ENCODE data around the gene MYO1A.

Gene MYO1A

DNA sequence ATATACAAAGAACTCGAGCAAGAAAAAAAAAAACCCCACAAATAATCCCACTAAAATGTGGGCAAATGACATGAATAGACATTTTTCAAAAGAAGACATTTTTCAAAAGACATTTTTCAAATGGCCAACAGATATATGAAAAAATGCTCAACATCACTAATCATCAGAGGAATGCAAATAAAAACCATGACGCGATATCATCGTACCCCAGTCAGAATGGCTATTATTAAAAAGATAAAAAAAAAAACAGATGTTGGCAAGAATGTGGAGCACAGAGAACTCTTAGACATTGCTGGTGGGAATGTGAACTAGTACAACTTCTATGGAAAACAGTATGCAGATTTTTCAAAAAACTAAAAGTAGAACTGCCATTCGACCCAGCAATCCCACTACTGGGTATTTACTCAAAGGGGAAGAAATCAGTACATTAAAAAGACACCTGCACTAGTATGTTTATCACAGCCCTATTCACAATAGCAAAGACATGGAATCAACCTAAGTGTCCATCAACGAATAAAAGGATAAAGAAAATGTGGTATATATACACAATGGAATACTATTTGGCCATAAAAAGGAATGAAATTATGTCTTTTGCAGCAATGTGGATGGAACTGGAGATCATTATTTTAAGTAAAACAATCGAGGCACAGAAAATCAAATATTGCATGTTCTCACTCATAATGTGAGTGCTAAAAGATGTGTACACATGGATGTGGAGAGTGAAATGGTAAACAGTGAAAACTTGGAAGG lies 59.9 kb downstream of the MYO1A start:
- no peak for TF ChIP-seq ZNF350 (tag by site-specific recombination; IDR thresholded peaks at IDR 0.05)
- peak; percentile 65 for TF ChIP-seq ZNF146 (tag by site-specific recombination; IDR thresholded peaks at IDR 0.05)
- ChIA-PET POLR2A (interaction anchor here (0.7 kb wide), 1 partner anchor 33 kb away, joined by 3 read pairs; no protein-coding TSS in a partner anchor), CTCF (interaction anchor here (1.1 to 4.9 kb wide), 3 partner anchors 13 to 227 kb away, joined by 3 to 82 read pairs (median 24); partner anchors contain the start of genes HSD17B6 and ZBTB39)
- Histone ChIP-seq H3K9me3 (ENCODE audit: control insufficient read depth, insufficient read depth, low read depth, low read length) (no peaks in the 10 kb centered on the region), H3K4me1 (ENCODE audit: control insufficient read depth, insufficient read depth, low read length) (no peaks in the 10 kb centered on the region), H3K27ac (ENCODE audit: extremely low read depth, low read depth, low read length) (no peak overlapping the region), H3K4me3 (ENCODE audit: low read depth, low read length) (no peak overlapping the region), H3K36me3 (ENCODE audit: control insufficient read depth in 2 of 2, insufficient read depth in 1 of 2, low read length in 2 of 2) (peaks cover 0 to under 1% of the 10 kb centered on the region in 2 experiments; a peak in 1 of 3 replicates)

DNA sequence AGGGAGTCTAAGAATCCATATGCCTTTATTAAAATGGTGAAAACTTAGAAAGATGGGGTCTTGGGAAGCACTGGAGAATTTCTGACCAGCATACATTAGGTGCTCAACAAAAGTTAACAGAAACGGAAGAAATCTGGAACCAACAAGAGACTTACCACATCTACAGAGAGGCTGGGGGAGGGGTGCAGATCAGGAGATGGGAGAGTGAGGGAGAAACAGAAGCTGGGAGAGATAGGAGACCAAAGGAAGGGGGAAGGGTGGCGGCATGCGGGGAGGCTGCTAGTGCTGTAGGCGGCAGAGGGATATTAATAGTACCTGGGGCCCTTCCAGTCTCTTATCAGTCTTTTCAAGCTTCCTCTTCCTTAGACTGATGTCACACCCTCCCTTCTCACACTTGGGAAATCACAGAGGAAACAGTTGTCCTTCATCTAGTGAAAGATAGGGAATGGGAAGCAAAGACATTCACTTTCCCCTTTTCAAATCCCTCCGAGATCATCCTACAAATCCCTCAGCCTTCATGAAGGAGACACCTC lies 61.7 kb downstream of the MYO1A start:
- no peaks in the 10 kb centered on the region for H3K9me3 ChIP-seq (ENCODE audit: control insufficient read depth, insufficient read depth, low read depth, low read length)
- no peaks in the 10 kb centered on the region for H3K36me3 ChIP-seq (ENCODE audit: control insufficient read depth in 2 of 2, insufficient read depth in 1 of 2, low read length in 2 of 2)
- no peaks in the 10 kb centered on the region for H3K4me1 ChIP-seq (ENCODE audit: control insufficient read depth, insufficient read depth, low read length)
- TF ChIP-seq, protein P1, sequence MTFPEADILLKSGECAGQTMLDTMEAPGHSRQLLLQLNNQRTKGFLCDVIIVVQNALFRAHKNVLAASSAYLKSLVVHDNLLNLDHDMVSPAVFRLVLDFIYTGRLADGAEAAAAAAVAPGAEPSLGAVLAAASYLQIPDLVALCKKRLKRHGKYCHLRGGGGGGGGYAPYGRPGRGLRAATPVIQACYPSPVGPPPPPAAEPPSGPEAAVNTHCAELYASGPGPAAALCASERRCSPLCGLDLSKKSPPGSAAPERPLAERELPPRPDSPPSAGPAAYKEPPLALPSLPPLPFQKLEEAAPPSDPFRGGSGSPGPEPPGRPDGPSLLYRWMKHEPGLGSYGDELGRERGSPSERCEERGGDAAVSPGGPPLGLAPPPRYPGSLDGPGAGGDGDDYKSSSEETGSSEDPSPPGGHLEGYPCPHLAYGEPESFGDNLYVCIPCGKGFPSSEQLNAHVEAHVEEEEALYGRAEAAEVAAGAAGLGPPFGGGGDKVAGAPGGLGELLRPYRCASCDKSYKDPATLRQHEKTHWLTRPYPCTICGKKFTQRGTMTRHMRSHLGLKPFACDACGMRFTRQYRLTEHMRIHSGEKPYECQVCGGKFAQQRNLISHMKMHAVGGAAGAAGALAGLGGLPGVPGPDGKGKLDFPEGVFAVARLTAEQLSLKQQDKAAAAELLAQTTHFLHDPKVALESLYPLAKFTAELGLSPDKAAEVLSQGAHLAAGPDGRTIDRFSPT (tag by site-specific recombination; IDR thresholded peaks at IDR 0.05), result no peak
- TF ChIP-seq WT1 (tag by site-specific recombination; IDR thresholded peaks at IDR 0.05), result peak; percentile 39; the same call in 1 of the 2 replicates
- peak; percentile 78 for TF ChIP-seq PRDM1 (tag by site-specific recombination; IDR thresholded peaks at IDR 0.05)
- no peak for TF ChIP-seq SCRT2 (tag by site-specific recombination; IDR thresholded peaks at IDR 0.05)
- TF ChIP-seq ZNF664 (tag by site-specific recombination; IDR thresholded peaks at IDR 0.05), result peak; percentile 56; the same call in 1 of the 2 replicates
- no peak overlapping the region for H3K4me3 ChIP-seq (ENCODE audit: low read depth, low read length)
- ChIA-PET CTCF (interaction anchor here (0.5 to 4.9 kb wide), 33 partner anchors 9 to 782 kb away, joined by 3 to 82 read pairs (median 4); partner anchors contain the start of genes HSD17B6, SDR9C7, STAT6 and ZBTB39), POLR2A (interaction anchor here (1.6 kb wide), 1 partner anchor 300 kb away, joined by 3 read pairs; the partner anchor contains the start of gene PTGES3)
- H3K27ac ChIP-seq (ENCODE audit: extremely low read depth, low read depth, low read length), result no peak overlapping the region

DNA sequence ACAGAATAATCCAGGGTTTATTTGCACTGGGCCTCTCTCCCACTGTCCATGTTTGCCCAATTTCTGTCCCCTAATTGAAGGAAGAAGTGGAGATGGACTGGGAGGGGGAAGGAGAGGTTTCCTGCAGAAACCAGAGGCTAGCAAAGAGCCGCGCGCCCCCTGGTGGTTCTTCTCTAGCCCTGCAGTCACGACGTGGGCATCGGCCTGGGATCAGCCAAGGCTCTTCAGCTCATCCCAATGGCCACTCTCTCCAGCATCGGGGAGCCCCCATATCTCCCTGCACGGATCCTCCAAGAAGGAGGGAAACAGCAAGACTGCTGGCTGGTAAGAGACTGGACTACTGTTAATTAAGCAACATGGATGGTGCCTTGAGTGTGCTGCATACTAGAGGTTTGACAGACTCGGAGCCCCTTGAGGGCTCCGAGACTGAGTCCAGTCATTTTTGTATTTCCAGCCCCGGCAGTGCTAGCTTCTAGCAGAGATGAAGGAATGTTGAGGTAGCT lies 62.3 kb downstream of the MYO1A start:
- Histone ChIP-seq H3K27ac (ENCODE audit: extremely low read depth, low read depth, low read length) (no peak overlapping the region), H3K4me1 (ENCODE audit: control insufficient read depth, insufficient read depth, low read length) (no peaks in the 10 kb centered on the region)
- POLR2A ChIA-PET, result interaction anchor here (1.2 to 1.6 kb wide), 2 partner anchors 13 to 299 kb away, joined by 3 read pairs; partner anchors contain the start of gene PTGES3
- TF ChIP-seq SALL2 (tag by site-specific recombination; IDR thresholded peaks at IDR 0.05; ENCODE audit: borderline replicate concordance), result no peak
- TF ChIP-seq ZNF37A (tag by site-specific recombination; IDR thresholded peaks at IDR 0.05), result no peak
- no peak for TF ChIP-seq ZNF138 (tag by site-specific recombination; IDR thresholded peaks at IDR 0.05; ENCODE audit: borderline replicate concordance)
- TF ChIP-seq ZNF654 (tag by site-specific recombination; IDR thresholded peaks at IDR 0.05; ENCODE audit: low read depth), result peak; percentile 90
- TF ChIP-seq, protein P2, sequence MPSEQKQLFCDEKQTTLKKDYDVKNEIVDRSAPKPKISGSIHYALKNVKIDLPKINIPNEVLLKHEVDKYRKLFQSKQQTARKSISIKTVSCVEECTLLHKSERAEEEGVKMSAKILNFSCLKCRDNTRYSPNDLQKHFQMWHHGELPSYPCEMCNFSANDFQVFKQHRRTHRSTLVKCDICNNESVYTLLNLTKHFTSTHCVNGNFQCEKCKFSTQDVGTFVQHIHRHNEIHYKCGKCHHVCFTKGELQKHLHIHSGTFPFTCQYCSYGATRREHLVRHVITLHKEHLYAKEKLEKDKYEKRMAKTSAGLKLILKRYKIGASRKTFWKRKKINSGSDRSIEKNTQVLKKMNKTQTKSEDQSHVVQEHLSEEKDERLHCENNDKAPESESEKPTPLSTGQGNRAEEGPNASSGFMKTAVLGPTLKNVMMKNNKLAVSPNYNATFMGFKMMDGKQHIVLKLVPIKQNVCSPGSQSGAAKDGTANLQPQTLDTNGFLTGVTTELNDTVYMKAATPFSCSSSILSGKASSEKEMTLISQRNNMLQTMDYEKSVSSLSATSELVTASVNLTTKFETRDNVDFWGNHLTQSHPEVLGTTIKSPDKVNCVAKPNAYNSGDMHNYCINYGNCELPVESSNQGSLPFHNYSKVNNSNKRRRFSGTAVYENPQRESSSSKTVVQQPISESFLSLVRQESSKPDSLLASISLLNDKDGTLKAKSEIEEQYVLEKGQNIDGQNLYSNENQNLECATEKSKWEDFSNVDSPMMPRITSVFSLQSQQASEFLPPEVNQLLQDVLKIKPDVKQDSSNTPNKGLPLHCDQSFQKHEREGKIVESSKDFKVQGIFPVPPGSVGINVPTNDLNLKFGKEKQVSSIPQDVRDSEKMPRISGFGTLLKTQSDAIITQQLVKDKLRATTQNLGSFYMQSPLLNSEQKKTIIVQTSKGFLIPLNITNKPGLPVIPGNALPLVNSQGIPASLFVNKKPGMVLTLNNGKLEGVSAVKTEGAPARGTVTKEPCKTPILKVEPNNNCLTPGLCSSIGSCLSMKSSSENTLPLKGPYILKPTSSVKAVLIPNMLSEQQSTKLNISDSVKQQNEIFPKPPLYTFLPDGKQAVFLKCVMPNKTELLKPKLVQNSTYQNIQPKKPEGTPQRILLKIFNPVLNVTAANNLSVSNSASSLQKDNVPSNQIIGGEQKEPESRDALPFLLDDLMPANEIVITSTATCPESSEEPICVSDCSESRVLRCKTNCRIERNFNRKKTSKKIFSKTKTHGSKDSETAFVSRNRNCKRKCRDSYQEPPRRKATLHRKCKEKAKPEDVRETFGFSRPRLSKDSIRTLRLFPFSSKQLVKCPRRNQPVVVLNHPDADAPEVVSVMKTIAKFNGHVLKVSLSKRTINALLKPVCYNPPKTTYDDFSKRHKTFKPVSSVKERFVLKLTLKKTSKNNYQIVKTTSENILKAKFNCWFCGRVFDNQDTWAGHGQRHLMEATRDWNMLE (tag by site-specific recombination; conservative IDR thresholded peaks at IDR 0.05; ENCODE audit: low read depth), result peak; percentile 64
- no peak for TF ChIP-seq ZNF677 (tag by site-specific recombination; IDR thresholded peaks at IDR 0.05)
- 0 out of 2 replicates have a peak, but pooled peaks have one; percentile 30 for TF ChIP-seq ZBTB17 (tag by site-specific recombination; IDR thresholded peaks at IDR 0.05)
- TF ChIP-seq ZNF660 (tag by site-specific recombination; IDR thresholded peaks at IDR 0.05), result peak; percentile 32; the same call in 1 of the 2 replicates
- no peak for TF ChIP-seq ZNF184 (tag by site-specific recombination; IDR thresholded peaks at IDR 0.05)
- 0 out of 2 replicates have a peak, but pooled peaks have one; percentile 6 for TF ChIP-seq ZFHX2 (tag by site-specific recombination; conservative IDR thresholded peaks at IDR 0.05)
- TF ChIP-seq ZNF157 (tag by site-specific recombination; IDR thresholded peaks at IDR 0.05), result no peak
- no peak for TF ChIP-seq ZNF214 (tag by site-specific recombination; IDR thresholded peaks at IDR 0.05; ENCODE audit: borderline replicate concordance)
- no peak for TF ChIP-seq ZXDB (tag by site-specific recombination; IDR thresholded peaks at IDR 0.05)
- no peak for TF ChIP-seq ZNF768 (tag by site-specific recombination; IDR thresholded peaks at IDR 0.05)
- no peak for TF ChIP-seq ZNF701 (tag by site-specific recombination; IDR thresholded peaks at IDR 0.05)
- TF ChIP-seq ZNF133 (tag by site-specific recombination; IDR thresholded peaks at IDR 0.05), result 0 out of 2 replicates have a peak, but pooled peaks have one; percentile 30

More for the DNA sequence above, 62.3 kb downstream of the MYO1A start:
- Histone ChIP-seq H3K4me3 (ENCODE audit: low read depth, low read length) (no peak overlapping the region), H3K9me3 (ENCODE audit: control insufficient read depth, insufficient read depth, low read depth, low read length) (no peaks in the 10 kb centered on the region), H3K36me3 (ENCODE audit: control insufficient read depth in 2 of 2, insufficient read depth in 1 of 2, low read length in 2 of 2) (no peaks in the 10 kb centered on the region)
- CTCF ChIA-PET, result interaction anchor here (0.5 to 4.9 kb wide), 27 partner anchors 9 to 781 kb away, joined by 3 to 82 read pairs (median 4); partner anchors contain the start of genes HSD17B6, SDR9C7, STAT6 and ZBTB39

All from HEK293 (cell line).